ENCODE data around the gene RNASE8.

The RNASE8 gene

GRCh38 chr14:21054768-21055145 is 2.9 kb upstream of the RNASE8 start:
- Mint-ChIP-seq H3K27ac (no peak overlapping the region), H3K9me3 (no peaks in the 10 kb centered on the region), H3K4me3 (no peak overlapping the region), H3K27me3 (no peaks in the 10 kb centered on the region), H3K4me1 (ENCODE audit: low read depth) (no peaks in the 10 kb centered on the region), H3K36me3 (ENCODE audit: low read depth) (no peaks in the 10 kb centered on the region)

- H3K36me3 Mint-ChIP-seq (ENCODE audit: low read depth): no peaks in the 10 kb centered on the region
- no peaks in the 10 kb centered on the region for H3K9me3 Mint-ChIP-seq
- no peaks in the 10 kb centered on the region for H3K4me1 Mint-ChIP-seq (ENCODE audit: low read depth)
- H3K27ac Mint-ChIP-seq: no peak overlapping the region
- peaks cover 4% of the 10 kb centered on the region for H3K27me3 Mint-ChIP-seq
- no peak overlapping the region for H3K4me3 Mint-ChIP-seq
Observed at GRCh38 chr14:21055432-21056117, 2.0 kb upstream of the RNASE8 start.

- Mint-ChIP-seq H3K27me3 (peaks cover 6% of the 10 kb centered on the region), H3K9me3 (no peaks in the 10 kb centered on the region), H3K36me3 (ENCODE audit: low read depth) (no peaks in the 10 kb centered on the region), H3K4me1 (ENCODE audit: low read depth) (no peaks in the 10 kb centered on the region), H3K4me3 (no peak overlapping the region), H3K27ac (no peak overlapping the region)
Observed at GRCh38 chr14:21056520-21057163, 980 bp upstream of the RNASE8 start.

- no peak overlapping the region for H3K27ac Mint-ChIP-seq
- H3K36me3 Mint-ChIP-seq (ENCODE audit: low read depth): no peaks in the 10 kb centered on the region
- H3K4me1 Mint-ChIP-seq (ENCODE audit: low read depth): no peaks in the 10 kb centered on the region
- no peaks in the 10 kb centered on the region for H3K9me3 Mint-ChIP-seq
- peaks cover 20% of the 10 kb centered on the region for H3K27me3 Mint-ChIP-seq
- no peak overlapping the region for H3K4me3 Mint-ChIP-seq
Observed at GRCh38 chr14:21058903-21059302, 1.3 kb downstream of the RNASE8 start.

DNA sequence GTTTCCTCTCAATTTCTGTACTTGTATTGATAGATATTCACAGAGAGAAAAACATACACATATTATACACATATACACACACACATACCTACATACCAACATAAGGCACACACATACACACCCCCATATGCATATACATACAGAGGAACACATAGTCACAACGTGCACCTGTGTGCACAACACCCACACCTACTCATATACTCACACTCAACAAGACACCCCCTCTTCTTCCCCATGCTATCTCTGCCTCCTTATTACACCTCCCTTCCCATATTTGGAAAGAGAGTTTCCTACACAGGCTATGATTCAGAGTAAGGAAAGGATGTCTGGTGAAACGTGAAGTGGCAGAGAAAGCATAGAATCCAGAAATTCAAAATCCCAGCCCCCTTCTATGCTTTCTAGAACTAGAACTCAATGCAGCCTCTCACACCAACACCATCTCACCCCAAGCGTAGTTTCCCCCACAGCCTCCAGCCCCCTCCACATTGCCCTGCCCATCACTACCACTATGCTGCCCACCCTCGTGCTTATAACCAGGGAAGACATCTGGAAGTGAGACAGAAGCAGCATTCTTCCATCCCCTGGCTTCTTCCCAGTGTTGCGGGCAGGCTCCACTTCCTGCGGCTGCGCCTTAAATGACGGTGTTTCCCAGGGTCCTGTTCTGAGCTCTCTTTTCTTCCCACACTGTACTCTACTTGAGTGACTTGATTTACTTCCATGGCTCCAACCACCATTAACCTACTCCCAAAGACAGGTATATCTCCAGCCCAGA is 2.4 kb downstream of the RNASE8 start:
- Mint-ChIP-seq H3K27me3 (peaks cover 22% of the 10 kb centered on the region), H3K27ac (no peak overlapping the region), H3K36me3 (ENCODE audit: low read depth) (no peaks in the 10 kb centered on the region), H3K9me3 (no peaks in the 10 kb centered on the region), H3K4me1 (ENCODE audit: low read depth) (no peaks in the 10 kb centered on the region), H3K4me3 (no peak overlapping the region)

DNA sequence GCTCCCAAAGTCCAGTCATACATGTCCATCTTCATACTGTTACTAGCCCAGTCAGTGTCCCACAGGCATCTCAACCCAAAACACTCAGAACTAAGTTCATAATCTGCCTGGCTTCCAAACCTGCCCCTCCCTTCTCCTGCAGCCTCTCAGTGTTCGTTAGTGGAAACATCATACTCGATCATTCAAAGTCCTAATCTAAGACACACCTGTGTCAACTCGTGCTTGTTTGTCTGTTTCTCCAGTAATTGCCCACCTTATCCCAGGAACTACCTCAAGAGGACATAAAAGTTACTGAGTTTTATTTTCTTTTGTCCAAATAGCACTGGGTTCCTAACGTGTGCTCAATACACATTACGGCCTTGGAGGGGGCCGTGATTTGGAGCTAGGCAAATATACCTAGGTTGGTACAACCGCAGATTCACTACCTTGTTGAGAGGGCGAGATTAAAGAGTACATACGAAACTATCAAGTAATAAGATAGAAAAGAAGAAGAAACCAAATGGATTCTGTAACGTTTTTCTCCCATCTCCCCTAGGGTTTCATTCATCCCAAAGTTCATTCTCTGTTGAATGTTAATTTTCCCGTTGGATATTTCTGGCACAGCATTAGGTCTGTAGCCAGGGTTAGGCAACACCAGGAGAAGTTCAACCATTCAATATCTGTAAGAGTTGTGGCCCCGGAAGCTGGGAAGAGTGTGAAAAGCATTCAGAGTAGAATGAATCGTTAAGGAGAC is 3.2 kb downstream of the RNASE8 start:
- Mint-ChIP-seq H3K9me3 (no peaks in the 10 kb centered on the region), H3K4me1 (ENCODE audit: low read depth) (no peaks in the 10 kb centered on the region), H3K27ac (no peak overlapping the region), H3K27me3 (peaks cover 29% of the 10 kb centered on the region), H3K4me3 (no peak overlapping the region), H3K36me3 (ENCODE audit: low read depth) (no peaks in the 10 kb centered on the region)

DNA sequence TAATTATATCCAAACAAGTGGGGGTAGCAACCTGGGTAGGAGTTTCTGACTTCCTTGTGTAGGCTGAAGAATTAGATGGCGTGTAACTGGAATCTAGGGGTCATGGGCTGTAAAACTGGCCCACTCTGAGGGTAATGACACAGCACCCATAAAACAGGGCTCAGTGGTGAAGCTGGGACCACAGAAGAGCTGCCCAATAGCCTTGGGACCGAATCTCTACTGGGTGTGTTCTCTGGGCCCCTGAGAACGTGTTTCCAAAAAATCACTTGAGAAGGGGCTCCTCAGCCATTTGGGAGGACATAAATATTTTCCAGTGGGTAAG is 3.7 kb downstream of the RNASE8 start:
- H3K27ac Mint-ChIP-seq: no peak overlapping the region
- H3K36me3 Mint-ChIP-seq (ENCODE audit: low read depth): no peaks in the 10 kb centered on the region
- H3K27me3 Mint-ChIP-seq: peaks cover 33% of the 10 kb centered on the region
- no peaks in the 10 kb centered on the region for H3K9me3 Mint-ChIP-seq
- no peaks in the 10 kb centered on the region for H3K4me1 Mint-ChIP-seq (ENCODE audit: low read depth)
- H3K4me3 Mint-ChIP-seq: no peak overlapping the region

GRCh38 chr14:21063479-21063878 is 5.9 kb downstream of the RNASE8 start:
- Mint-ChIP-seq H3K36me3 (ENCODE audit: low read depth) (no peaks in the 10 kb centered on the region), H3K27me3 (peaks cover 51% of the 10 kb centered on the region), H3K4me3 (no peak overlapping the region), H3K9me3 (no peaks in the 10 kb centered on the region), H3K4me1 (ENCODE audit: low read depth) (peaks cover 2% of the 10 kb centered on the region), H3K27ac (no peak overlapping the region)

- H3K27me3 Mint-ChIP-seq: peaks cover 66% of the 10 kb centered on the region
Observed at GRCh38 chr14:21066882-21067502, 9.4 kb downstream of the RNASE8 start.

DNA sequence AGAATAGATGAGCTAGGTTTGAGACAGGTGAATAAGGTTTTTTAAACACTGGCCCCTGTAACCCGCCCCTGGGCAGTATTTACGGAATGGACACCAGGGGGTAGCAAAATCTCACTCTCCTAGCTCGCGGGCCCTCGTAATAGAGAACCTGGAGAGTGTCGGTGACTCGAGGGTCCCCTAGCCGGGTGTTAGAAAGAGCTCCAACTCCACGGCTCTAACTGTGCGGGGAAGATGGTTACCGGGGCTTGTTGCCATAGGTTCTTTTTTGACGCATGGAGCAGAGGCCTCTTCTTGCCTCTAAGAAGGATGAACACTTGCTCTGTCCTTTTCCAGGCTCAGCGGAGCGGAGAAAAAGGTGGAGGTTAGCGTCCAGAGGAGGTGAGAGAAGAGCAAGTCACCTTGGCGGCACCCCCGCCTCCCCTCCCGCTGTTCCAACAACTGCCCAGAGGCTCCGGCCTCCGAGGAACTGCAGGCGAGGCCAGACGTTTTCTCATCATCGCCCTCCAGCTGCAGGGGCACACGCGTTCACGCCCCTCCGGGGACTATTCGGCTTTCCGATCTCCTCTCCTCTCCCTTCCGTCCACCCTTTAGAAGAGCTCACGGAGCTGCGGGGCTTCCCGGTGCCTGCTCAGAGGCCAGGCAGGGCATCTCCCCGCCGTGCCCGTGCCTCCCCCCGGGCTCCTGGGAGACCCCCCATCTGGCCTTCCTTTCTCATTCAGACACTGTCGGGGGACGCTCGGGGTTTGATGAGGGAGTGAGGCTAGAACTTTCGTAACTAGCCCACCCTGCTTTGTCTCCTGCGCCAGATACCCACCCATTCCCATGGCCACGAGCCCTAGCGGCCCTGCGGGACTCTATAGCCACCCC is 11.1 kb downstream of the RNASE8 start:
- no peaks in the 10 kb centered on the region for H3K36me3 Mint-ChIP-seq (ENCODE audit: low read depth)
- no peaks in the 10 kb centered on the region for H3K9me3 Mint-ChIP-seq
- peak overlapping the region; percentile 70 for H3K4me3 Mint-ChIP-seq
- H3K4me1 Mint-ChIP-seq (ENCODE audit: low read depth): peaks cover 36% of the 10 kb centered on the region
- peaks cover 66% of the 10 kb centered on the region for H3K27me3 Mint-ChIP-seq
- H3K27ac Mint-ChIP-seq: no peak overlapping the region

More at GRCh38 chr14:21066882-21067502, 9.4 kb downstream of the RNASE8 start:
- Mint-ChIP-seq H3K9me3 (no peaks in the 10 kb centered on the region), H3K27ac (no peak overlapping the region), H3K4me1 (ENCODE audit: low read depth) (peaks cover 32% of the 10 kb centered on the region), H3K4me3 (no peak overlapping the region), H3K36me3 (ENCODE audit: low read depth) (no peaks in the 10 kb centered on the region)

GRCh38 chr14:21069388-21070082 is 11.9 kb downstream of the RNASE8 start:
- no peak overlapping the region for H3K27ac Mint-ChIP-seq

DNA sequence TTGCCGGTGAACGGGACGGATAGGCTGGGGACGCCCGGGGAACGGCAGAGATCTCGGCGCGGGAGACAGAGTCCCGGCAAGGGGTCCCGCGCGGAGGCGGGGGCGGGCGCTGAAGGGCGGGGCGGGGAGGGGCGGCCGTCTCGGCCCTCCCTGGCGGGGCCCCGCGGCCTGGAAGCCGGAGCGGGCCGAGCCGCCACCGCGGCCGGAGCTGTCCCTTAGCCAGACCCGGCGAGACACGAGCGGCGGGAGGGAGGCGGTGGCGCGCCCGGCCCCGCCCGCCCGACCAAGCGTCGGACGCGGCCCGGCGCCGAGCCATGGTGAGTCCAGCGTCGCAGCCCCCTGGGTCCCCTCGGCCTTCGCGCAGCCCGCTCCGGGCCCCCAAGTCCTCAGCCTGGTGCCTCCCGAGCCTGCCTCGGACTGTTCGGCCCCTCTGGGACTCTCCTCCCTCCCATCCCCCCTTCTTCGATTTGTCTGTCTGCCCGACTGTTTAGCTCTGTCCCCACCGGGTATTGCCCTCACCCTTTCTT is 12.5 kb downstream of the RNASE8 start, which contains the start of gene ARHGEF40:
Gene ARHGEF40 (plus strand): TSS at position 222 of the 527 bp plus-strand sequence. CDS start 93 bp downstream, at position 315.
- Mint-ChIP-seq H3K4me1 (ENCODE audit: low read depth) (peaks cover 36% of the 10 kb centered on the region), H3K27me3 (peaks cover 61% of the 10 kb centered on the region), H3K4me3 (peak within 1 kb of the TSS; percentile 81), H3K9me3 (no peaks in the 10 kb centered on the region), H3K27ac (no peak within 1 kb of the TSS), H3K36me3 (ENCODE audit: low read depth) (no peaks in the 10 kb centered on the region)

More at GRCh38 chr14:21069388-21070082, 11.9 kb downstream of the RNASE8 start:
- Mint-ChIP-seq H3K9me3 (no peaks in the 10 kb centered on the region), H3K27me3 (peaks cover 63% of the 10 kb centered on the region), H3K4me1 (ENCODE audit: low read depth) (peaks cover 36% of the 10 kb centered on the region), H3K4me3 (peak overlapping the region; percentile 70), H3K36me3 (ENCODE audit: low read depth) (no peaks in the 10 kb centered on the region)

DNA sequence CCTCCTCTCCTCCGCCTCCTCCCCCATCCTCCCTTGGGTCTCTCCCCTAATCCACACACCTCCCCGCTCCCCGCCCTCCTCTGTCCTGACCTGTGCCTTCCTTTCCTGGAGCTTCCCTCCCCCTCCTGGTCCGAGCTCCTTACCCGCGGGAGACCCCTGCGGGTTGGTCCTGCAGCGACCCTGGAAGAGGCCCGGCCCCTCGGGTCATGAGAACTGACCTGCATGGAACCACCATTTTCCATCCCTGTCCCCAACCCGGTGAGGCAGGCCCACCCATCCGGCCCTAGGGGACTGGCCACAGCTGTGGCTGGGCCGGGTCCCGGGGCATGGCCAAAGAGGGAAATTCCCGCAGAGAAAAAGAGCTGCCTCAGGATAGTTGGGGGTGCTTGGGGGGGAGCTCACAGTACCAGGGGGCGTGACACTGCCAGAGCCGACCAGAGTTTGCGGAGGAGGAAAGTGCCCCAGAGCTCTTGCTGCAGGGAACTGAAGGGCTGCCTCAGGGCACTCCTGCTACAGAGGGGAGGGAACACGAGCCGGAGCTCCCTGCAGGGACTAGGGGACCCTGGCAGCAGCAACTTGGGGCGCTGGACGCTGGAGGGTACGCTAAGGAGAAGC is 13.1 kb downstream of the RNASE8 start:
- no peaks in the 10 kb centered on the region for H3K36me3 Mint-ChIP-seq (ENCODE audit: low read depth)
- H3K27ac Mint-ChIP-seq: no peak overlapping the region
- H3K27me3 Mint-ChIP-seq: peaks cover 55% of the 10 kb centered on the region
- H3K9me3 Mint-ChIP-seq: no peaks in the 10 kb centered on the region
- H3K4me1 Mint-ChIP-seq (ENCODE audit: low read depth): peaks cover 36% of the 10 kb centered on the region
- H3K4me3 Mint-ChIP-seq: peak overlapping the region; percentile 81
